ENCODE results near the gene ZDHHC7. TPM values are rescaled to one million over a fixed set of nuclear protein-coding genes. Genes with fewer than 3 reads are reported as not detected.

ZDHHC7 gene
- total and polyA plus RNA-seq, 9 of the 15 experiments (the other 6 are each of a cell fraction or from before 2014, with no cell fraction given): 1.7 to 49.7 (median 37.4) TPM

DNA sequence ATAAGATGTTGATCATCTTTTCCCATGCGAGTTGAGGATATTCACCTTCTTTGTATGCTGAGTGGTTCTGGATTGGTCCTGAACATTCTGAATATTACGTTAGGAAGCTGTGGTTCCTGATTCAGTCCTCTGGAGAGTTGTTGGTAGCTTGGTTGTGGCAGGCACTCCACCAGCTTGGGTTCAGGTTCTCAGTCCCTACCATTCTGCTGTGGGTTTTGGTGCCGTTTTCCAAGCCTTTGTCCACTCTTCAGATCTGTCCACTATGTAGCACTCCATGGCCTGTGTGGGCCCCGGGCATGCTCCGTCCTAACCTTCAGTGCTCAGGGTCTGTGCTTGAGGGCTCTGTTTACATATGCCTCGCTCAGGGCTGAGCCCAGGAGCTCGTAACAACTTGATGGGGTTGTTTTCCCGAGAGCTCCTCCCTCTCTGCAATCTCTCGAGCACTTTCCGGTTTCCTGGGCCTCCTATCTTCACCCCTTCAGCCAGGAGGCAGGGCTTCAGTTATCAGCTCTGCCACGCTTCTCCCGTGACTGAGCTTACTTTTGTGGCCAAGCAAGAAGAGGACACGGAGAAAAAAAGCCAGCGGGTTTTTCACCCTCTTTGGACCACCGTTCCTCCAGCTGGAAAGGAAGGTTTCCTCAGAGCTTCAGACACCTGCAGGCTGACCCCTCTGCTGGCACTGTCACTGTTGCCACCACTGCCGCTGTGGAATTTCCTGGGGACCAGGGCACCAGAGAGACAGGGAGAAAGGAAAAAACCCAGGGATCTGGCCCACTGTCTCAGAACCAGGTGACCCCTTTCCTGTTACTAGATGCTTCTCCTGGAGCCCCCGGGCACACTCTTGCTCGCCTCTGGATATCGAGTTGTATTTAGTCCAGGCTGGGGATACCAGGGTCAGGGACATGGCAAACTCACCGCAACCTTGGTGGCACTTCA is 35.9 kb upstream of the ZDHHC7 start (continued):
- TF ChIP-seq BDP1 (IDR thresholded peaks at IDR 0.05; ENCODE audit: insufficient read depth, insufficient read length): no peak
- peak; percentile 76 for TF ChIP-seq TOE1 (IDR thresholded peaks at IDR 0.05; ENCODE audit: borderline replicate concordance)
- TF ChIP-seq TOE1 (CRISPR knock-in tag; IDR thresholded peaks at IDR 0.05; ENCODE audit: borderline replicate concordance, low read depth): no peak
- no peak for TF ChIP-seq TCFL5 (CRISPR knock-in tag; conservative IDR thresholded peaks at IDR 0.05)
- TF ChIP-seq IRF2 (CRISPR knock-in tag; IDR thresholded peaks at IDR 0.05): no peak
- TF ChIP-seq, protein P1, sequence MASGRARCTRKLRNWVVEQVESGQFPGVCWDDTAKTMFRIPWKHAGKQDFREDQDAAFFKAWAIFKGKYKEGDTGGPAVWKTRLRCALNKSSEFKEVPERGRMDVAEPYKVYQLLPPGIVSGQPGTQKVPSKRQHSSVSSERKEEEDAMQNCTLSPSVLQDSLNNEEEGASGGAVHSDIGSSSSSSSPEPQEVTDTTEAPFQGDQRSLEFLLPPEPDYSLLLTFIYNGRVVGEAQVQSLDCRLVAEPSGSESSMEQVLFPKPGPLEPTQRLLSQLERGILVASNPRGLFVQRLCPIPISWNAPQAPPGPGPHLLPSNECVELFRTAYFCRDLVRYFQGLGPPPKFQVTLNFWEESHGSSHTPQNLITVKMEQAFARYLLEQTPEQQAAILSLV (tag; IDR thresholded peaks at IDR 0.05): no peak
- peak; percentile 90 for TF ChIP-seq BCOR (IDR thresholded peaks at IDR 0.05)
- TF ChIP-seq SPI1 (IDR thresholded peaks at IDR 0.05; ENCODE audit: borderline replicate concordance, low read depth, low read length): no peak
- TF ChIP-seq RBM39 (optimal IDR thresholded peaks at IDR 0.05; ENCODE audit: low read depth, low read length): peak; percentile 35
- TF ChIP-seq HDAC1 (IDR thresholded peaks at IDR 0.05): peak in 1 of 2 experiments; percentile 92; a peak in 2 of 4 replicates
- TF ChIP-seq NEUROD1 (IDR thresholded peaks at IDR 0.05; ENCODE audit: borderline replicate concordance, low read depth, low read length, partially characterized antibody): peak; percentile 70
- no peak for TF ChIP-seq STAG1 (CRISPR knock-in tag; IDR thresholded peaks at IDR 0.05; ENCODE audit: borderline replicate concordance)
- TF ChIP-seq, protein P2, sequence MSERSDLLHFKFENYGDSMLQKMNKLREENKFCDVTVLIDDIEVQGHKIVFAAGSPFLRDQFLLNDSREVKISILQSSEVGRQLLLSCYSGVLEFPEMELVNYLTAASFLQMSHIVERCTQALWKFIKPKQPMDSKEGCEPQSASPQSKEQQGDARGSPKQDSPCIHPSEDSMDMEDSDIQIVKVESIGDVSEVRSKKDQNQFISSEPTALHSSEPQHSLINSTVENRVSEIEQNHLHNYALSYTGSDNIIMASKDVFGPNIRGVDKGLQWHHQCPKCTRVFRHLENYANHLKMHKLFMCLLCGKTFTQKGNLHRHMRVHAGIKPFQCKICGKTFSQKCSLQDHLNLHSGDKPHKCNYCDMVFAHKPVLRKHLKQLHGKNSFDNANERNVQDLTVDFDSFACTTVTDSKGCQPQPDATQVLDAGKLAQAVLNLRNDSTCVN (CRISPR knock-in tag; IDR thresholded peaks at IDR 0.05): no peak
- 0 out of 2 replicates have a peak, but pooled peaks have one; percentile 12 for TF ChIP-seq PYGO2 (tag; IDR thresholded peaks at IDR 0.05)
- TF ChIP-seq, protein P3, sequence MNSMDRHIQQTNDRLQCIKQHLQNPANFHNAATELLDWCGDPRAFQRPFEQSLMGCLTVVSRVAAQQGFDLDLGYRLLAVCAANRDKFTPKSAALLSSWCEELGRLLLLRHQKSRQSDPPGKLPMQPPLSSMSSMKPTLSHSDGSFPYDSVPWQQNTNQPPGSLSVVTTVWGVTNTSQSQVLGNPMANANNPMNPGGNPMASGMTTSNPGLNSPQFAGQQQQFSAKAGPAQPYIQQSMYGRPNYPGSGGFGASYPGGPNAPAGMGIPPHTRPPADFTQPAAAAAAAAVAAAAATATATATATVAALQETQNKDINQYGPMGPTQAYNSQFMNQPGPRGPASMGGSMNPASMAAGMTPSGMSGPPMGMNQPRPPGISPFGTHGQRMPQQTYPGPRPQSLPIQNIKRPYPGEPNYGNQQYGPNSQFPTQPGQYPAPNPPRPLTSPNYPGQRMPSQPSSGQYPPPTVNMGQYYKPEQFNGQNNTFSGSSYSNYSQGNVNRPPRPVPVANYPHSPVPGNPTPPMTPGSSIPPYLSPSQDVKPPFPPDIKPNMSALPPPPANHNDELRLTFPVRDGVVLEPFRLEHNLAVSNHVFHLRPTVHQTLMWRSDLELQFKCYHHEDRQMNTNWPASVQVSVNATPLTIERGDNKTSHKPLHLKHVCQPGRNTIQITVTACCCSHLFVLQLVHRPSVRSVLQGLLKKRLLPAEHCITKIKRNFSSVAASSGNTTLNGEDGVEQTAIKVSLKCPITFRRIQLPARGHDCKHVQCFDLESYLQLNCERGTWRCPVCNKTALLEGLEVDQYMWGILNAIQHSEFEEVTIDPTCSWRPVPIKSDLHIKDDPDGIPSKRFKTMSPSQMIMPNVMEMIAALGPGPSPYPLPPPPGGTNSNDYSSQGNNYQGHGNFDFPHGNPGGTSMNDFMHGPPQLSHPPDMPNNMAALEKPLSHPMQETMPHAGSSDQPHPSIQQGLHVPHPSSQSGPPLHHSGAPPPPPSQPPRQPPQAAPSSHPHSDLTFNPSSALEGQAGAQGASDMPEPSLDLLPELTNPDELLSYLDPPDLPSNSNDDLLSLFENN (IDR thresholded peaks at IDR 0.05; ENCODE audit: low read depth in 2 of 2, low read length in 2 of 2): peak in 1 of 2 experiments; percentile 84; a peak in 2 of 4 replicates
- TF ChIP-seq, protein P4, sequence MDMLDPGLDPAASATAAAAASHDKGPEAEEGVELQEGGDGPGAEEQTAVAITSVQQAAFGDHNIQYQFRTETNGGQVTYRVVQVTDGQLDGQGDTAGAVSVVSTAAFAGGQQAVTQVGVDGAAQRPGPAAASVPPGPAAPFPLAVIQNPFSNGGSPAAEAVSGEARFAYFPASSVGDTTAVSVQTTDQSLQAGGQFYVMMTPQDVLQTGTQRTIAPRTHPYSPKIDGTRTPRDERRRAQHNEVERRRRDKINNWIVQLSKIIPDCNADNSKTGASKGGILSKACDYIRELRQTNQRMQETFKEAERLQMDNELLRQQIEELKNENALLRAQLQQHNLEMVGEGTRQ (CRISPR knock-in tag; IDR thresholded peaks at IDR 0.05): no peak; the same call in 1 of the 2 replicates
- TF ChIP-seq ZNF507 (tag; conservative IDR thresholded peaks at IDR 0.05): no peak
- TF ChIP-seq, protein P5, sequence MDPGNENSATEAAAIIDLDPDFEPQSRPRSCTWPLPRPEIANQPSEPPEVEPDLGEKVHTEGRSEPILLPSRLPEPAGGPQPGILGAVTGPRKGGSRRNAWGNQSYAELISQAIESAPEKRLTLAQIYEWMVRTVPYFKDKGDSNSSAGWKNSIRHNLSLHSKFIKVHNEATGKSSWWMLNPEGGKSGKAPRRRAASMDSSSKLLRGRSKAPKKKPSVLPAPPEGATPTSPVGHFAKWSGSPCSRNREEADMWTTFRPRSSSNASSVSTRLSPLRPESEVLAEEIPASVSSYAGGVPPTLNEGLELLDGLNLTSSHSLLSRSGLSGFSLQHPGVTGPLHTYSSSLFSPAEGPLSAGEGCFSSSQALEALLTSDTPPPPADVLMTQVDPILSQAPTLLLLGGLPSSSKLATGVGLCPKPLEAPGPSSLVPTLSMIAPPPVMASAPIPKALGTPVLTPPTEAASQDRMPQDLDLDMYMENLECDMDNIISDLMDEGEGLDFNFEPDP (CRISPR knock-in tag; IDR thresholded peaks at IDR 0.05): no peak
- TF ChIP-seq ZNF311 (CRISPR knock-in tag; IDR thresholded peaks at IDR 0.05): no peak

All from K562 (cell line).